Mesothelial cell of epicardium (in vitro differentiated cells): ENCODE data around the gene KCTD11. TPM values are rescaled to one million over a fixed set of nuclear protein-coding genes. Genes with fewer than 3 reads are reported as not detected.

Experiments
- DNase-seq, 2 experiments: peaks; one replicate each; pipeline ENCODE4 v3.0.0; 2021; ENCODE audit warnings: low spot score in 2 of 2; ENCODE audit not compliant: unreplicated experiment in 2 of 2
- H3K27ac Mint-ChIP-seq: 2 replicates; pipeline ENCODE4 v1.8.0; 2021; ENCODE audit warnings: mixed read lengths
- H3K27me3 Mint-ChIP-seq: 2 replicates; pipeline ENCODE4 v1.8.0; 2021; ENCODE audit warnings: low read depth, mixed read lengths
- H3K36me3 Mint-ChIP-seq: 2 replicates; pipeline ENCODE4 v1.8.0; 2021; ENCODE audit warnings: mixed read lengths
- H3K4me1 Mint-ChIP-seq: 2 replicates; pipeline ENCODE4 v1.8.0; 2021; ENCODE audit warnings: mixed read lengths
- H3K4me3 Mint-ChIP-seq: 2 replicates; pipeline ENCODE4 v1.8.0; 2021; ENCODE audit warnings: mild to moderate bottlenecking, moderate library complexity, mixed read lengths
- H3K9me3 Mint-ChIP-seq: 2 replicates; pipeline ENCODE4 v1.8.0; 2021; ENCODE audit warnings: mixed read lengths
- CTCF ChIP-seq: fragments of 200-600 bp; sonication (generic); IDR thresholded peaks from one replicate; pipeline ENCODE4 v1.5.0; 2021; ENCODE audit warnings: antibody characterized with exemption; ENCODE audit not compliant: unreplicated experiment
- total RNA-seq: library from RNA; stranded (reverse); gene quantifications from 3 replicates; pipeline ENCODE4 v1.2.1, GENCODE V29; 2021

The KCTD11 gene
- total RNA-seq, 1 donor from 2014 or later = 17.7 TPM

GRCh38 chr17:7321466-7321865 is 30.5 kb upstream of the KCTD11 start:
- Mint-ChIP-seq H3K9me3 (no peaks in the 10 kb centered on the region), H3K27ac (no peak overlapping the region), H3K4me1 (peaks cover under 1% of the 10 kb centered on the region), H3K4me3 (no peak overlapping the region), H3K36me3 (peaks cover 28% of the 10 kb centered on the region), H3K27me3 (no peaks in the 10 kb centered on the region)
- DNase-seq = no peak
- no peak for TF ChIP-seq CTCF

GRCh38 chr17:7322520-7323194 is 29.3 kb upstream of the KCTD11 start:
- H3K4me1 Mint-ChIP-seq = no peaks in the 10 kb centered on the region
- no peak overlapping the region for H3K27ac Mint-ChIP-seq
- DNase-seq = no peak
- no peak for TF ChIP-seq CTCF
- no peaks in the 10 kb centered on the region for H3K9me3 Mint-ChIP-seq
- no peaks in the 10 kb centered on the region for H3K27me3 Mint-ChIP-seq
- peaks cover 27% of the 10 kb centered on the region for H3K36me3 Mint-ChIP-seq
- no peak overlapping the region for H3K4me3 Mint-ChIP-seq

GRCh38 chr17:7323731-7324437 is 28.1 kb upstream of the KCTD11 start:
- peak; percentile 86 for TF ChIP-seq CTCF
- no peak overlapping the region for H3K4me3 Mint-ChIP-seq
- peaks cover 21% of the 10 kb centered on the region for H3K36me3 Mint-ChIP-seq
- no peaks in the 10 kb centered on the region for H3K27me3 Mint-ChIP-seq
- H3K4me1 Mint-ChIP-seq = peaks cover 11% of the 10 kb centered on the region
- DNase-seq = peak; percentile 51 to 79
- no peak overlapping the region for H3K27ac Mint-ChIP-seq
- H3K9me3 Mint-ChIP-seq = no peaks in the 10 kb centered on the region

GRCh38 chr17:7324438-7324779 is 27.6 kb upstream of the KCTD11 start:
- Mint-ChIP-seq H3K4me1 (peaks cover 12% of the 10 kb centered on the region), H3K36me3 (peaks cover 20% of the 10 kb centered on the region), H3K27me3 (no peaks in the 10 kb centered on the region), H3K27ac (no peak overlapping the region), H3K9me3 (no peaks in the 10 kb centered on the region), H3K4me3 (no peak overlapping the region)
- DNase-seq = no peak
- peak; percentile 42 for TF ChIP-seq CTCF

- Mint-ChIP-seq H3K27me3 (no peaks in the 10 kb centered on the region), H3K36me3 (peaks cover 20% of the 10 kb centered on the region), H3K9me3 (no peaks in the 10 kb centered on the region), H3K4me1 (peaks cover 16% of the 10 kb centered on the region), H3K4me3 (no peak overlapping the region), H3K27ac (no peak overlapping the region)
- no peak for DNase-seq
- no peak for TF ChIP-seq CTCF
These were observed 26.9 kb upstream of the KCTD11 start for GRCh38 chr17:7325031-7325528.
